ENCODE measurements around the gene UGCG. TPM values are rescaled to one million over a fixed set of nuclear protein-coding genes. Genes with fewer than 3 reads are reported as not detected.

The UGCG gene
- total and polyA plus RNA-seq, 9 of the 15 experiments (the other 6 are each of a cell fraction or from before 2014, with no cell fraction given): 20.0 to 40.3 (median 29.2) TPM

DNA sequence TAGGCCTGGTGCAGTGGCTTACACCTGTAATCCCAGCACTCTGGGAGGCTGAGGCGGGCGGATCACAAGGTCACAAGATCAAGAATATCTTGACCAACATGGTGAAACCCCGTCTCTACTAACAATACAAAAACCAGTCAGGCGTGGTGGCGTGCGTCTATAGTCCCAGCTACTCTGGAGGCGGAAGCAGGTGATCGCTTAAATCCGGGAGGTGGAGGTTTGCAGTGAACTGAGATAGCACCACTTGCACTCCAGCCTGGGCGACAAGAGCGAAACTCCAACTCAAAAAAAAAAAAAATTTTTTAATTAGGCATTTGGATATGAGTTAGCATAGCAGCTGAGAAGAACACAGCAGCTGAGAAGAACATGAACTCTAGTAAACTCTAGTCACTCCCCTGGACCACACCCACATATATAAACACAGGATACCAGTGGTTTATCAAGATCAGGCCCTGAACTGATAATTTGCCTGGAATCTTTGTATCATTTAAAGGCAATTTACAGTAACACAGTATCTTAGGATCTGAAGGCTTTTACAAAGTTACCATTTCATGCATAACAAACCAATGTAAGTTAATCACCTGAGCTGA is 4.6 kb upstream of the UGCG start (continued):
- TF ChIP-seq MAFK (IDR thresholded peaks at IDR 0.05; ENCODE audit: low read length) (no peak), ZNF445 (CRISPR knock-in tag; IDR thresholded peaks at IDR 0.05; ENCODE audit: low read depth) (no peak), GATAD2A (IDR thresholded peaks at IDR 0.05) (peak; percentile 82; the same call in 1 of the 2 replicates), ZNF224 (CRISPR knock-in tag; IDR thresholded peaks at IDR 0.05) (no peak), PRPF4 (IDR thresholded peaks at IDR 0.05; ENCODE audit: insufficient read depth, low read depth, low read length, poor library complexity, severe bottlenecking) (no peak), JUNB (CRISPR knock-in tag; conservative IDR thresholded peaks at IDR 0.05) (no peak), MEIS2 (IDR thresholded peaks at IDR 0.05; ENCODE audit: partially characterized antibody) (no peak), CBFA2T3 (IDR thresholded peaks at IDR 0.05) (peak; percentile 74), ZNF146 (CRISPR knock-in tag; IDR thresholded peaks at IDR 0.05; ENCODE audit: unreplicated experiment) (no peak), ADNP (tag; IDR thresholded peaks at IDR 0.05) (0 out of 2 replicates have a peak, but pooled peaks have one; percentile 25), MTA3 (IDR thresholded peaks at IDR 0.05; ENCODE audit: borderline replicate concordance) (no peak), CREB1 (IDR thresholded peaks at IDR 0.05) (no peak), CREB1 (CRISPR knock-in tag; IDR thresholded peaks at IDR 0.05) (no peak), ZNF232 (CRISPR knock-in tag; IDR thresholded peaks at IDR 0.05) (no peak), HEY1 (CRISPR knock-in tag; IDR thresholded peaks at IDR 0.05; ENCODE audit: borderline replicate concordance) (no peak), SMARCC2 (IDR thresholded peaks at IDR 0.05; ENCODE audit: low read depth) (peak; percentile 86)
- TF ChIP-seq, protein P1, sequence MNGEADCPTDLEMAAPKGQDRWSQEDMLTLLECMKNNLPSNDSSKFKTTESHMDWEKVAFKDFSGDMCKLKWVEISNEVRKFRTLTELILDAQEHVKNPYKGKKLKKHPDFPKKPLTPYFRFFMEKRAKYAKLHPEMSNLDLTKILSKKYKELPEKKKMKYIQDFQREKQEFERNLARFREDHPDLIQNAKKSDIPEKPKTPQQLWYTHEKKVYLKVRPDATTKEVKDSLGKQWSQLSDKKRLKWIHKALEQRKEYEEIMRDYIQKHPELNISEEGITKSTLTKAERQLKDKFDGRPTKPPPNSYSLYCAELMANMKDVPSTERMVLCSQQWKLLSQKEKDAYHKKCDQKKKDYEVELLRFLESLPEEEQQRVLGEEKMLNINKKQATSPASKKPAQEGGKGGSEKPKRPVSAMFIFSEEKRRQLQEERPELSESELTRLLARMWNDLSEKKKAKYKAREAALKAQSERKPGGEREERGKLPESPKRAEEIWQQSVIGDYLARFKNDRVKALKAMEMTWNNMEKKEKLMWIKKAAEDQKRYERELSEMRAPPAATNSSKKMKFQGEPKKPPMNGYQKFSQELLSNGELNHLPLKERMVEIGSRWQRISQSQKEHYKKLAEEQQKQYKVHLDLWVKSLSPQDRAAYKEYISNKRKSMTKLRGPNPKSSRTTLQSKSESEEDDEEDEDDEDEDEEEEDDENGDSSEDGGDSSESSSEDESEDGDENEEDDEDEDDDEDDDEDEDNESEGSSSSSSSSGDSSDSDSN (IDR thresholded peaks at IDR 0.05; ENCODE audit: borderline replicate concordance in 1 of 2, low read depth in 2 of 2, low read length in 2 of 2): no peak
- TF ChIP-seq, protein P2, sequence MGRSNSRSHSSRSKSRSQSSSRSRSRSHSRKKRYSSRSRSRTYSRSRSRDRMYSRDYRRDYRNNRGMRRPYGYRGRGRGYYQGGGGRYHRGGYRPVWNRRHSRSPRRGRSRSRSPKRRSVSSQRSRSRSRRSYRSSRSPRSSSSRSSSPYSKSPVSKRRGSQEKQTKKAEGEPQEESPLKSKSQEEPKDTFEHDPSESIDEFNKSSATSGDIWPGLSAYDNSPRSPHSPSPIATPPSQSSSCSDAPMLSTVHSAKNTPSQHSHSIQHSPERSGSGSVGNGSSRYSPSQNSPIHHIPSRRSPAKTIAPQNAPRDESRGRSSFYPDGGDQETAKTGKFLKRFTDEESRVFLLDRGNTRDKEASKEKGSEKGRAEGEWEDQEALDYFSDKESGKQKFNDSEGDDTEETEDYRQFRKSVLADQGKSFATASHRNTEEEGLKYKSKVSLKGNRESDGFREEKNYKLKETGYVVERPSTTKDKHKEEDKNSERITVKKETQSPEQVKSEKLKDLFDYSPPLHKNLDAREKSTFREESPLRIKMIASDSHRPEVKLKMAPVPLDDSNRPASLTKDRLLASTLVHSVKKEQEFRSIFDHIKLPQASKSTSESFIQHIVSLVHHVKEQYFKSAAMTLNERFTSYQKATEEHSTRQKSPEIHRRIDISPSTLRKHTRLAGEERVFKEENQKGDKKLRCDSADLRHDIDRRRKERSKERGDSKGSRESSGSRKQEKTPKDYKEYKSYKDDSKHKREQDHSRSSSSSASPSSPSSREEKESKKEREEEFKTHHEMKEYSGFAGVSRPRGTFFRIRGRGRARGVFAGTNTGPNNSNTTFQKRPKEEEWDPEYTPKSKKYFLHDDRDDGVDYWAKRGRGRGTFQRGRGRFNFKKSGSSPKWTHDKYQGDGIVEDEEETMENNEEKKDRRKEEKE (IDR thresholded peaks at IDR 0.05; ENCODE audit: borderline replicate concordance in 1 of 2, control insufficient read depth in 1 of 2, low read depth in 2 of 2, low read length in 1 of 2): 0 out of 4 replicates have a peak, but pooled peaks of 1 of the 2 experiments have one; percentile 45
- TF ChIP-seq, protein P3, sequence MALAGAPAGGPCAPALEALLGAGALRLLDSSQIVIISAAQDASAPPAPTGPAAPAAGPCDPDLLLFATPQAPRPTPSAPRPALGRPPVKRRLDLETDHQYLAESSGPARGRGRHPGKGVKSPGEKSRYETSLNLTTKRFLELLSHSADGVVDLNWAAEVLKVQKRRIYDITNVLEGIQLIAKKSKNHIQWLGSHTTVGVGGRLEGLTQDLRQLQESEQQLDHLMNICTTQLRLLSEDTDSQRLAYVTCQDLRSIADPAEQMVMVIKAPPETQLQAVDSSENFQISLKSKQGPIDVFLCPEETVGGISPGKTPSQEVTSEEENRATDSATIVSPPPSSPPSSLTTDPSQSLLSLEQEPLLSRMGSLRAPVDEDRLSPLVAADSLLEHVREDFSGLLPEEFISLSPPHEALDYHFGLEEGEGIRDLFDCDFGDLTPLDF (CRISPR knock-in tag; IDR thresholded peaks at IDR 0.05): no peak
- TF ChIP-seq, protein P4, sequence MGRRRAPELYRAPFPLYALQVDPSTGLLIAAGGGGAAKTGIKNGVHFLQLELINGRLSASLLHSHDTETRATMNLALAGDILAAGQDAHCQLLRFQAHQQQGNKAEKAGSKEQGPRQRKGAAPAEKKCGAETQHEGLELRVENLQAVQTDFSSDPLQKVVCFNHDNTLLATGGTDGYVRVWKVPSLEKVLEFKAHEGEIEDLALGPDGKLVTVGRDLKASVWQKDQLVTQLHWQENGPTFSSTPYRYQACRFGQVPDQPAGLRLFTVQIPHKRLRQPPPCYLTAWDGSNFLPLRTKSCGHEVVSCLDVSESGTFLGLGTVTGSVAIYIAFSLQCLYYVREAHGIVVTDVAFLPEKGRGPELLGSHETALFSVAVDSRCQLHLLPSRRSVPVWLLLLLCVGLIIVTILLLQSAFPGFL (CRISPR knock-in tag; IDR thresholded peaks at IDR 0.05): no peak
